Activated CD8-positive, alpha-beta memory T cell treated with anti-CD3 and anti-CD28 coated beads, Interleukin-2, amount 50 U/mL, for 4 hours (primary cell): Measurements from ENCODE around the gene AMN.

Source experiments
- DNase-seq: peaks from one replicate; pipeline ENCODE4 v3.0.0-alpha.2; 2020

The AMN gene

GRCh38 chr14:102969901-102970300, 47.4 kb downstream of the AMN start:
- no peak for DNase-seq

GRCh38 chr14:102970496-102970895, 48.0 kb downstream of the AMN start:
- DNase-seq = no peak

GRCh38 chr14:102971314-102971713, 48.9 kb downstream of the AMN start:
- DNase-seq = no peak

GRCh38 chr14:102971836-102972606, 49.6 kb downstream of the AMN start:
- no peak for DNase-seq

- no peak for DNase-seq
Measured at GRCh38 chr14:102973706-102974285, 51.3 kb downstream of the AMN start.

- DNase-seq = no peak
Measured at GRCh38 chr14:102975662-102976061, 53.2 kb downstream of the AMN start.

GRCh38 chr14:102977475-102977874, 55.0 kb downstream of the AMN start:
- no peak for DNase-seq

- DNase-seq = no peak
Measured at GRCh38 chr14:102979406-102979805, 56.9 kb downstream of the AMN start.

GRCh38 chr14:102980409-102980810, 57.9 kb downstream of the AMN start:
- DNase-seq = no peak
